ENCODE results near the gene ADCY7.

DNA sequence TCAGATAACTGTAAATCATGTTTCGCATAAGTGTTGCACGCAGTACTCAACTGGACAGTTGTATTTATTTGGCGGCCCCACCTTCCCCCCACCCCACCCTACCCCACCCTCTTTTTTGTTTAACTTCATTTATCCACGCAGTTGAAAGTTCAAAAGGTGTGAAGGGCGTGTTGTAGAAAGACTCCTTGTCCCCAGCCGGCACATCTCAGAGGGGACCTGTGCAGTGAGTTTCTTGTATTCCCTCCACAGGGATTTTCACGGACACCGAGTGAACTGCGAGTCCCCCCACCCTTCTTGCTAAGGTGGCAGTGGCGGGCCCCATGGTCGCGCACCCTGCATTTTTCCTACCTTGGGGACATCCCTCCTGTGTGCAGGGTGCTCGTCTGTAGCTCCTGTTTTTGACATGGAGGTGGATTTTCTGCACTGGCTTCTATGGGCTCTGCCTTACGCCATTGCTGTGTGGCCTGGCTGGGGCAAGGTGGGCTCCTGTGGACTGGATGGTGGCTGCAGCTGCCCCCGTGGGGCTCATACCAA, 36.2 kb downstream of the ADCY7 start:
- TF ChIP-seq, protein P1, sequence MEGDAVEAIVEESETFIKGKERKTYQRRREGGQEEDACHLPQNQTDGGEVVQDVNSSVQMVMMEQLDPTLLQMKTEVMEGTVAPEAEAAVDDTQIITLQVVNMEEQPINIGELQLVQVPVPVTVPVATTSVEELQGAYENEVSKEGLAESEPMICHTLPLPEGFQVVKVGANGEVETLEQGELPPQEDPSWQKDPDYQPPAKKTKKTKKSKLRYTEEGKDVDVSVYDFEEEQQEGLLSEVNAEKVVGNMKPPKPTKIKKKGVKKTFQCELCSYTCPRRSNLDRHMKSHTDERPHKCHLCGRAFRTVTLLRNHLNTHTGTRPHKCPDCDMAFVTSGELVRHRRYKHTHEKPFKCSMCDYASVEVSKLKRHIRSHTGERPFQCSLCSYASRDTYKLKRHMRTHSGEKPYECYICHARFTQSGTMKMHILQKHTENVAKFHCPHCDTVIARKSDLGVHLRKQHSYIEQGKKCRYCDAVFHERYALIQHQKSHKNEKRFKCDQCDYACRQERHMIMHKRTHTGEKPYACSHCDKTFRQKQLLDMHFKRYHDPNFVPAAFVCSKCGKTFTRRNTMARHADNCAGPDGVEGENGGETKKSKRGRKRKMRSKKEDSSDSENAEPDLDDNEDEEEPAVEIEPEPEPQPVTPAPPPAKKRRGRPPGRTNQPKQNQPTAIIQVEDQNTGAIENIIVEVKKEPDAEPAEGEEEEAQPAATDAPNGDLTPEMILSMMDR (conservative IDR thresholded peaks at IDR 0.05 in 1 of 2, IDR thresholded peaks at IDR 0.05 in 1 of 2; ENCODE audit: low read depth in 1 of 2, low read length in 2 of 2) = no peak
- no peak for TF ChIP-seq EZH2 (IDR thresholded peaks at IDR 0.05; ENCODE audit: low read length, missing control alignments)
